ENCODE measurements around the gene POLE. TPM values are rescaled to one million over a fixed set of nuclear protein-coding genes. Genes with fewer than 3 reads are reported as not detected.

The POLE gene
- total and polyA plus RNA-seq, 2 experiments from 2014 or later, result 26.6 to 34.2 TPM

- Histone ChIP-seq H3K4me3 (no peak overlapping the region), H2AFZ (no peak overlapping the region), H3K4me1 (ENCODE audit: insufficient read depth) (peaks cover 13% of the 10 kb centered on the region), H4K20me1 (ENCODE audit: insufficient read depth, poor library complexity, severe bottlenecking) (peaks cover 5% of the 10 kb centered on the region), H3K4me2 (peak overlapping the region; percentile 73), H3K9me2 (replicated peaks; ENCODE audit: insufficient read depth) (no peaks in the 10 kb centered on the region), H3K36me3 (replicated peaks; ENCODE audit: insufficient read depth, low read depth) (no peaks in the 10 kb centered on the region), H3K79me2 (peaks cover 18% of the 10 kb centered on the region), H3K27me3 (no peaks in the 10 kb centered on the region), H3K9me3 (ENCODE audit: low read depth) (no peaks in the 10 kb centered on the region), H3K27ac (no peak overlapping the region)
- no peak for DNase-seq (ENCODE audit: low spot score)
- WGBS (ENCODE audit: low lambda C conversion rate, missing lambda C conversion rate), result 94% methylated on average over 9 of the region's 9 CpGs
- TF ChIP-seq EZH2phosphoT487 (IDR thresholded peaks at IDR 0.05; ENCODE audit: low read depth, severe bottlenecking, unreplicated experiment) (no peak), EZH2 (IDR thresholded peaks at IDR 0.05; ENCODE audit: borderline replicate concordance) (no peak), CTCF (IDR thresholded peaks at IDR 0.05; ENCODE audit: poor library complexity) (no peak)
Measured at GRCh38 chr12:132690112-132690511, 3.0 kb upstream of the POLE start.

GRCh38 chr12:132689227-132689626, 2.1 kb upstream of the POLE start:
- Histone ChIP-seq H3K27me3 (no peaks in the 10 kb centered on the region), H3K4me1 (ENCODE audit: insufficient read depth) (peaks cover 13% of the 10 kb centered on the region), H3K4me3 (no peak overlapping the region), H3K36me3 (replicated peaks; ENCODE audit: insufficient read depth, low read depth) (no peaks in the 10 kb centered on the region), H4K20me1 (ENCODE audit: insufficient read depth, poor library complexity, severe bottlenecking) (peaks cover 5% of the 10 kb centered on the region), H3K9me2 (replicated peaks; ENCODE audit: insufficient read depth) (no peaks in the 10 kb centered on the region), H3K4me2 (peak overlapping the region; percentile 73), H3K9me3 (ENCODE audit: low read depth) (no peaks in the 10 kb centered on the region), H3K79me2 (peaks cover 19% of the 10 kb centered on the region), H2AFZ (no peak overlapping the region), H3K27ac (no peak overlapping the region)
- peak; percentile 58 for DNase-seq (ENCODE audit: low spot score)
- TF ChIP-seq EZH2 (IDR thresholded peaks at IDR 0.05; ENCODE audit: borderline replicate concordance) (no peak), EZH2phosphoT487 (IDR thresholded peaks at IDR 0.05; ENCODE audit: low read depth, severe bottlenecking, unreplicated experiment) (no peak), CTCF (IDR thresholded peaks at IDR 0.05; ENCODE audit: poor library complexity) (no peak)
- WGBS (ENCODE audit: low lambda C conversion rate, missing lambda C conversion rate), result 43% methylated on average over 9 of the region's 18 CpGs

- no peak for DNase-seq (ENCODE audit: low spot score)
- WGBS (ENCODE audit: low lambda C conversion rate, missing lambda C conversion rate), result 0% methylated on average over 21 of the region's 55 CpGs
Measured at GRCh38 chr12:132686825-132687210, 324 bp downstream of the POLE start.

More at GRCh38 chr12:132686825-132687210, 324 bp downstream of the POLE start:
- no peaks in the 10 kb centered on the region for H3K27me3 ChIP-seq
- peak overlapping the region; percentile 81 for H3K27ac ChIP-seq
- TF ChIP-seq EZH2 (IDR thresholded peaks at IDR 0.05; ENCODE audit: borderline replicate concordance) (no peak), CTCF (IDR thresholded peaks at IDR 0.05; ENCODE audit: poor library complexity) (no peak), EZH2phosphoT487 (IDR thresholded peaks at IDR 0.05; ENCODE audit: low read depth, severe bottlenecking, unreplicated experiment) (no peak)
- H3K4me1 ChIP-seq (ENCODE audit: insufficient read depth), result peaks cover 13% of the 10 kb centered on the region
- H3K79me2 ChIP-seq, result peaks cover 38% of the 10 kb centered on the region
- H3K9me2 ChIP-seq (replicated peaks; ENCODE audit: insufficient read depth), result no peaks in the 10 kb centered on the region
- H4K20me1 ChIP-seq (ENCODE audit: insufficient read depth, poor library complexity, severe bottlenecking), result peaks cover 5% of the 10 kb centered on the region
- H3K9me3 ChIP-seq (ENCODE audit: low read depth), result no peaks in the 10 kb centered on the region
- peak overlapping the region; percentile 87 for H3K4me2 ChIP-seq
- peak overlapping the region; percentile 71 for H3K4me3 ChIP-seq
- no peaks in the 10 kb centered on the region for H3K36me3 ChIP-seq (replicated peaks; ENCODE audit: insufficient read depth, low read depth)
- H2AFZ ChIP-seq, result peak overlapping the region; percentile 46

Data from hepatocyte (in vitro differentiated cells).